ENCODE results near the gene SRGAP2B. TPM values are rescaled to one million over a fixed set of nuclear protein-coding genes. Genes with fewer than 3 reads are reported as not detected.
"Not testable (repeated sequence)": the region's sequence is repeated elsewhere in the genome, so short reads cannot be mapped to it uniquely, and the experiment has no call there.

Gene SRGAP2B
- total RNA-seq, 1 donor from 2014 or later: 46.8 TPM

- not testable (repeated sequence) for DNase-seq (ENCODE audit: extremely low read depth, low read depth, low spot score)
Observed at GRCh38 chr1:145047553-145047952, 47.6 kb downstream of the SRGAP2B start.

GRCh38 chr1:145045571-145046273 is 49.4 kb downstream of the SRGAP2B start:
- DNase-seq (ENCODE audit: extremely low read depth, low read depth, low spot score): not testable (repeated sequence)

GRCh38 chr1:145041519-145041918 is 53.6 kb downstream of the SRGAP2B start:
- DNase-seq (ENCODE audit: extremely low read depth, low read depth, low spot score): not testable (repeated sequence)

GRCh38 chr1:145036019-145036418 is 59.1 kb downstream of the SRGAP2B start:
- not testable (repeated sequence) for DNase-seq (ENCODE audit: extremely low read depth, low read depth, low spot score)

GRCh38 chr1:145033523-145033922 is 61.6 kb downstream of the SRGAP2B start:
- DNase-seq (ENCODE audit: extremely low read depth, low read depth, low spot score): not testable (repeated sequence)

- DNase-seq (ENCODE audit: extremely low read depth, low read depth, low spot score): not testable (repeated sequence)
Observed at GRCh38 chr1:145027251-145027650, 67.9 kb downstream of the SRGAP2B start.

- DNase-seq (ENCODE audit: extremely low read depth, low read depth, low spot score): not testable (repeated sequence)
Observed at GRCh38 chr1:145025286-145025685, 69.8 kb downstream of the SRGAP2B start.

- not testable (repeated sequence) for DNase-seq (ENCODE audit: extremely low read depth, low read depth, low spot score)
Observed at GRCh38 chr1:145022259-145022658, 72.9 kb downstream of the SRGAP2B start.

- DNase-seq (ENCODE audit: extremely low read depth, low read depth, low spot score): not testable (repeated sequence)
Observed at GRCh38 chr1:145021749-145022148, 73.4 kb downstream of the SRGAP2B start.

- DNase-seq (ENCODE audit: extremely low read depth, low read depth, low spot score): not testable (repeated sequence)
Observed at GRCh38 chr1:145019709-145020108, 75.4 kb downstream of the SRGAP2B start.

- not testable (repeated sequence) for DNase-seq (ENCODE audit: extremely low read depth, low read depth, low spot score)
Observed at GRCh38 chr1:145017725-145018124, 77.4 kb downstream of the SRGAP2B start.

GRCh38 chr1:145016492-145016862 is 78.7 kb downstream of the SRGAP2B start:
- DNase-seq (ENCODE audit: extremely low read depth, low read depth, low spot score): not testable (repeated sequence)

- DNase-seq (ENCODE audit: extremely low read depth, low read depth, low spot score): not testable (repeated sequence)
Observed at GRCh38 chr1:145015744-145016491, 79.2 kb downstream of the SRGAP2B start.

- DNase-seq (ENCODE audit: extremely low read depth, low read depth, low spot score): not testable (repeated sequence)
Observed at GRCh38 chr1:145013353-145013752, 81.8 kb downstream of the SRGAP2B start.

GRCh38 chr1:145011811-145012210 is 83.3 kb downstream of the SRGAP2B start:
- not testable (repeated sequence) for DNase-seq (ENCODE audit: extremely low read depth, low read depth, low spot score)

GRCh38 chr1:145010580-145010979 is 84.5 kb downstream of the SRGAP2B start:
- not testable (repeated sequence) for DNase-seq (ENCODE audit: extremely low read depth, low read depth, low spot score)

GRCh38 chr1:145009928-145010327 is 85.2 kb downstream of the SRGAP2B start:
- not testable (repeated sequence) for DNase-seq (ENCODE audit: extremely low read depth, low read depth, low spot score)

GRCh38 chr1:145008388-145008787 is 86.7 kb downstream of the SRGAP2B start:
- DNase-seq (ENCODE audit: extremely low read depth, low read depth, low spot score): not testable (repeated sequence)

- not testable (repeated sequence) for DNase-seq (ENCODE audit: extremely low read depth, low read depth, low spot score)
Observed at GRCh38 chr1:145005142-145005541, 90.0 kb downstream of the SRGAP2B start.

- not testable (repeated sequence) for DNase-seq (ENCODE audit: extremely low read depth, low read depth, low spot score)
Observed at GRCh38 chr1:145001381-145001780, 93.7 kb downstream of the SRGAP2B start.

GRCh38 chr1:145000743-145001326 is 94.3 kb downstream of the SRGAP2B start:
- DNase-seq (ENCODE audit: extremely low read depth, low read depth, low spot score): not testable (repeated sequence)

All from glomerular endothelial cell (primary cell).